ENCODE measurements around the gene KCTD14.
A peak's percentile ranks its signal among the peaks of the same experiment; 100 is the strongest.
"Not testable (repeated sequence)": the region's sequence is repeated elsewhere in the genome, so short reads cannot be mapped to it uniquely, and the experiment has no call there.

The KCTD14 gene, protein sequence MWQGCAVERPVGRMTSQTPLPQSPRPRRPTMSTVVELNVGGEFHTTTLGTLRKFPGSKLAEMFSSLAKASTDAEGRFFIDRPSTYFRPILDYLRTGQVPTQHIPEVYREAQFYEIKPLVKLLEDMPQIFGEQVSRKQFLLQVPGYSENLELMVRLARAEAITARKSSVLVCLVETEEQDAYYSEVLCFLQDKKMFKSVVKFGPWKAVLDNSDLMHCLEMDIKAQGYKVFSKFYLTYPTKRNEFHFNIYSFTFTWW

DNA sequence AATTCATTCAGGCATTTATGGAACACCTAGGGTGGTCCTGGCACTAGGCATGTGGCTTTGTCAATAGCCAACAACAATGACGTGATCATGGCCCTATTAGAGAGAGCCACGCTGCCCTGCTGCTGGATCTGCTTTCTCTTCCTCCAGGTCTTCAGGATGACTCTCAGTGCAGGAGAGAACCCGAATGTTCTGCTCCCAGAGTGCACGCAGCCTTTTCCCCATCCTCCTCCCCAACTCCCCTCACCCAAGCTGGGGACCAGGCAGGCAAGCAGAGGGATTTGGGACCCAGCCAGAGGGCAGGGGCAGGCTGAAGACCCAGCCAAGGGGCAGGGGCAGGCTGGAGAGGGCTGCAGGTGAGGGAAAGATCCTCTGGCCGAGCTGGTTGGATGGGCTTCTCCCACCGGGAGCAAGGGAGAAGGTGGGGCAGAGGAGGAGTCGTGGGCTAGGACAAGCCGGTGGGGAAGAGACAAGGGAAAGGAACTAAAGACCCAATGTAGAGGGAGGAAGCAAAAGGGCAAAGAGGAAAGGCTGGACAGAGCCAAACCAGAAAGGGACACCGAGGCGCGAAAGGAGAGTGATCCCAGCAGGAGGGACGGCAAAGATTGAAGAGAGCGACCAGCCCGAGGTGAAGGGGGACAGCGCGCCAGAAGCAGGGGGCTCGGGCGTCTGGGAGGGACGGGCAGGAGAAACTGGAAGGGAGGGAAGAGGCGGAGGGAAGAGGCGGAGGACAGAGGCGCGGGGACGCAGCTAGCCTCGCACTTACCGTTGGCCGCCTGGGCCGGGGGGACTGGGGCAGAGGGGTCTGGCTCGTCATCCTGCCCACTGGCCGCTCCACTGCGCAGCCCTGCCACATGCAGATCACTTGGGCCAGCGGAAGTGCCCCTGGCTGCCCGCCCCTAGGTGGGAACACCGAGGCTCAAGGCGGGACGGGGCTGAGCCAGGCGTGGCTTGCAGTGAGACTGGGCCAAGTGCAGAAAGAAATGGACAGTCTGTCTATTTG lies at the start of gene KCTD14:
Gene KCTD14, minus strand, starts transcription at position 880 of the 1,000 bp plus-strand sequence. Its CDS starts 27 bp downstream, at position 853.
- DNase-seq, result no peak

DNA sequence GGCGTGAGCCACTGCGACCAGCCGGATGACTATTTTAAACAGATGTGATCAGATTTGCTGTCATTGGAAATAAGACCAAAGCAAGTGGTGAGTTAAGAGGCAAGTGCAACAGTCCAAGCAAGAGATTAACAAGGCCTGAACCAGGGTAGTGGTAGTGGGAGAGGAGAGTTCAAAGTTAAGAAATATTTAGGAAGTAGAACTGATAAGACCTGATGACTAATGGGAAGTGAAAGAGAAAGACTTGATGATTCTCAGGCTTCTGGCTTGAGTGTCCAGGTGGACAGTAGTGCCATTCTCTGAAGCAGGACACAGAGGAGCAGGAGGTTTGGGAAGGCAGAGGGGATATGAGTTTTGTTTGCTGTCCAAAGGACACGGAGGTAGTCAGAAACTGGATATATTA lies 49.4 kb upstream of the KCTD14 start:
- no peak for DNase-seq

DNA sequence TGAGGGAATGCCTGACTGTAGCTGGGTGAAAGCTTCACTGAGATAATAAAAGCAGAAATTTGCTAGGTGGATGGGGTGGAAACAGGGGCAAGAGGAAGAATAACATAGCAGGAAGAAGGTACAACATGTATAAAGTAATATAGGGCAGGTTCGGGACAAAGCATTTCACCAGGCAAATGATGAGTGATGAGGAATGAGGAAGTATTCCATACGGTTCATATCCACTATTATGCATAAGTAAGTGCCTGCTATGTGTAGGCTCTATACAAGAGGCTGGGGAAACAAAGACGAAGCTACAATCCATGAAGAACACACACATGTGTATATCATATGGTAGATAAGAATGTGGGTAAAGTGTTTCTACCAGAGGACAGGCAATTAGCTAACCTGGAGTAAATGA lies 48.6 kb upstream of the KCTD14 start:
- DNase-seq, result no peak

DNA sequence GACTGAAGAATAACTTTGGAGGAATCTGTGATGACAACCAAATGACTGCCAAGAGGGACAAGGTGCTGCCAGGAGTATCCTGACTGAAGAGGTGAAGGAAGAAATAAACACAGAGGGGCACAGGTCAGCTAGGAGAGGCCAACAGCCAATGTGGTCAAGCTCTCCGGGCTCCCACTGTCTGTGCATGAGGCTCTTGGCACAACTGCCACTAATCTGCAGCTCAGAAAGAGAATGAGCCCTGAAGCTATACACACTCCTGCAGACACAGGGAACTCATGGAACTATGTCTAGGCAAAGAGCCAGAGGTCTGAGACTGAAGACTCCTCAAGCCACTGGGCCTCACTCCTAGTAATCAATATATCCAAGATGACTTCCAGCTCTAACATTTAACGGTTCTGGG lies 47.5 kb upstream of the KCTD14 start:
- no peak for DNase-seq

GRCh38 chr11:78069465-78069864 lies 46.4 kb upstream of the KCTD14 start:
- DNase-seq, result no peak

GRCh38 chr11:78067704-78068103 lies 44.6 kb upstream of the KCTD14 start:
- DNase-seq, result no peak

DNA sequence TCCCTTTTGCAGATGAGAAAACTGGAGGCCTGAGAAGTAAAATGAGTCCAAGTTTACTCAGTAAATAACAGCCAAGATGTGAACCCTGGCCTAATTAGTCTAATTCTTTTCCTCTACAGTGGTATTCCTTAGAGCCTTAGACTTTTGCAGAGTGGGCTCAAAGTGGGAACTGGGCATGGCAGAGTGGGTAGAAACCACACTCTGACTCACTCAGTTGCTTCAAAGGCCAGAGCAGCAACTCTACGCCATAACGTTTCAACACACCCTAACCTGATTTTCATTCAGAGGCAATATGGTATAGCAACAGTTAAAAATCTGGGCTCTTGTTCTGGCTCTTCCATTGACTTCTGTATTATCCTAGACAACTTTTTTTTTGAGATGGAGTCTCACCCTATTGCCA lies 43.4 kb upstream of the KCTD14 start:
- DNase-seq, result peak; percentile 29 to 57

DNA sequence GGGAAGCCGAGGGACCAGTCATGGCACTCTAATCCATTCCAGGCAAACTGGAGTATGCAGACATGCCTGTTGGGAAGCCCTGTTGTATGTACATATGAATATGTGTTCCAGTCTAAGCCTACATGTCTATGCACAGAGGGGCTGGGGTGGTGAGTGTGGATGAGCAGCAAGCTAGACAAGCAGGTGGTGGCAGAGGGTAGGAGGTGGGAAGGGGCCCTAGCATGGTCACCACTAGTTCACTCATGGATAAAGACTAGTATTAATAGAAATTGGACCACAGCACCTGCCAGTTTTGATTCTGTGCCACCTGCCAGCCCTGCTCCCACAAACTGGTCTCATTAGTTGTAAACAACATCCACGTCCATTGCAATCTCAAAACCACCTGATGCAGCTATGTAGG lies 42.1 kb upstream of the KCTD14 start:
- DNase-seq, result no peak

GRCh38 chr11:78063440-78064181 lies 40.5 kb upstream of the KCTD14 start, which contains the start of gene THRSP:
THRSP (plus strand) TSS chr11:78063861; CDS start chr11:78063882, 21 bp downstream.
- no peak for DNase-seq

GRCh38 chr11:78062671-78063070 lies 39.6 kb upstream of the KCTD14 start:
- DNase-seq, result no peak

GRCh38 chr11:78061921-78062311 lies 38.8 kb upstream of the KCTD14 start:
- no peak for DNase-seq

GRCh38 chr11:78061088-78061920 lies 38.2 kb upstream of the KCTD14 start:
- DNase-seq, result no peak

- DNase-seq, result no peak
These were observed 37.5 kb upstream of the KCTD14 start for GRCh38 chr11:78060533-78060932.

- DNase-seq, result not testable (repeated sequence)
These were observed 36.8 kb upstream of the KCTD14 start for GRCh38 chr11:78059749-78060328.

DNA sequence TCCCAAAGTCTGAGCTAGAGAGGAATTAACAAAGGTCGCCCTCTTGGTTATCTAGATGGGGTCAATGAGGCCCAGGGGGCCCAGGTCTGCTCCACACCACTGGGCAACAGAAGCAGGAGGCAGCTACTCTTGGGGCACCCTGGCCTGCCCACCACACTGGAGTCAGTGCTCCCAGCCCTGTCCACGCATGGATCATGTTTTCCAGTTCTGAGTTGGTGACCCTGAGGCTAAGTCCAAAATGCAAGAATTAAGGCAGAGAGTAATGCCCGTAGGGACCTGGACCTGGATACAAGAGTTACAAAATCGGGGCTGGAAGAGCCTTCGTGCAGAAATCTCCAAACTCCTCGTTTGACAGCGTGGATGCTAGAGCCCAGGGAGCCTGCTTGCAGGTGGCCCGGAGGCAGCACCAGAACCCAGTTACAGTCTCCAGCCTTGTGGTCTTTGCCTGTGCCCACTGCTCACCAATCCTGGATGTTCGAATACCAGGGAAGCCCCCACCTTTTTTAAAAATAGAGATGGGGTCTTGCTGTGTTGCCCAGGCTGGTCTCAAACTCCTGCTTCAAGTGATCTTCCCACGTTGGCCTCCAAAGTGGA lies 34.5 kb upstream of the KCTD14 start:
- no peak for DNase-seq

GRCh38 chr11:78056093-78056492 lies 33.0 kb upstream of the KCTD14 start:
- no peak for DNase-seq

GRCh38 chr11:78054971-78055370 lies 31.9 kb upstream of the KCTD14 start:
- no peak for DNase-seq

DNA sequence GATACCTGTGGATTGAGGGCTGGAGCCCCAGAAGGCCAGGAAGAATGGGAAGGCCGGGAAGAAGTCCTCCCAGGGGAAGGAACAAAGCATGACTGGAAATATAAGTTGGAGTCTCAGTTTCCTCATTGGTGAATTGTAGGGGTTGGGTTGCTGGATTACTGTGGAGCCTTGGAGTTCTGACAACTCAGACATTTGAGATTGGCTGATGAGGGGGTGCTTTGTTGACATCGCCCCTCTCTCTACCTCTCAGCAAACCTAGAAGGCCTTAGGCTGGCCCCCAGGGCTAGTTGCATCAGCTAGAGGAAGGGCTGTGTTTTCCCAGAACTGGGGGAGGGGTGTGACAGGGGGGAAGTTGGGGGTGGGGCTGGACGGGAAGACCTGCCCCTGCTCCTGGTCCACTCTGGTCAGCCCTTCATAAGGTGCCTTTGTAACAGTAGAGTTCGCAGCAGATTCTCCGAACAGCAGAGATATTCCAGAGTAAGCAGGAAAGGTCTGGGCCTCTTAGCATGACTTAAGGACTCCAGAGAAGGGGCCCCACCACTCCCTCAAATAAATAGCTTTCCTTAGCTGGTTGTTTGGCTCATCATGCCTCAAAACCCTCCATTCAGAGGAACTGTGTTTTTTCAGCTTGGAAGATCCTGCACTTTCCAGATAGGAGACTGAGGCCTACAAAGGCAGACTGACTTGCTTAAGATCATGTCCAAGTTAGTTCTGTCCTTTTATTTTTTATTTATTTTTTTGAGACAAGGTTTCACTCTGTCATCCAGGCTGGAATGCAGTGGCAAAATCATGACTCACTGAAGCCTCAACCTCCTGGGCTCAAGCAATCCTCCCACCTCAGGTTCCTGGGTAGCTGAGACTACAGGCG lies 28.1 kb upstream of the KCTD14 start:
- DNase-seq, result no peak

GRCh38 chr11:78049348-78049747 lies 26.3 kb upstream of the KCTD14 start:
- no peak for DNase-seq

GRCh38 chr11:78048561-78048960 lies 25.5 kb upstream of the KCTD14 start:
- DNase-seq, result no peak
